Activated CD4-positive, alpha-beta T cell treated with anti-CD3 and anti-CD28 coated beads, Interleukin-2, amount 50 U/mL, for 16 hours (primary cell): ENCODE data around the gene CAVIN1.
"Not testable (repeated sequence)": the region's sequence is repeated elsewhere in the genome, so short reads cannot be mapped to it uniquely, and the experiment has no call there.

Source experiments
- DNase-seq: peaks from one replicate; pipeline ENCODE4 v3.0.0-alpha.2; 2020

CAVIN1 gene

GRCh38 chr17:42429726-42430447, 6.8 kb upstream of the CAVIN1 start:
- no peak for DNase-seq

GRCh38 chr17:42428141-42428944, 5.3 kb upstream of the CAVIN1 start:
- peak; percentile 37 for DNase-seq

- DNase-seq: no peak
These were observed 2.0 kb upstream of the CAVIN1 start for GRCh38 chr17:42424991-42425610.

GRCh38 chr17:42423766-42424165, 710 bp upstream of the CAVIN1 start:
- no peak for DNase-seq

GRCh38 chr17:42422412-42422957, 571 bp downstream of the CAVIN1 start:
- DNase-seq: peak; percentile 8

GRCh38 chr17:42421507-42422338, 1.3 kb downstream of the CAVIN1 start:
- no peak for DNase-seq

- DNase-seq: no peak
These were observed 1.9 kb downstream of the CAVIN1 start for GRCh38 chr17:42421136-42421506.

GRCh38 chr17:42417981-42418380, 5.1 kb downstream of the CAVIN1 start:
- DNase-seq: not testable (repeated sequence)

GRCh38 chr17:42414704-42415409, 8.2 kb downstream of the CAVIN1 start:
- peak; percentile 29 for DNase-seq

- DNase-seq: no peak
These were observed 9.5 kb downstream of the CAVIN1 start for GRCh38 chr17:42413464-42414040.

GRCh38 chr17:42411905-42412679, 11.0 kb downstream of the CAVIN1 start:
- DNase-seq: no peak

- no peak for DNase-seq
These were observed 11.7 kb downstream of the CAVIN1 start for GRCh38 chr17:42411361-42411760.

- DNase-seq: no peak
These were observed 12.8 kb downstream of the CAVIN1 start for GRCh38 chr17:42410319-42410685.

- DNase-seq: no peak
These were observed 13.3 kb downstream of the CAVIN1 start for GRCh38 chr17:42409523-42410318.

- no peak for DNase-seq
These were observed 15.0 kb downstream of the CAVIN1 start for GRCh38 chr17:42408061-42408460.

- DNase-seq: peak; percentile 68
These were observed 15.7 kb downstream of the CAVIN1 start for GRCh38 chr17:42407289-42407836.

GRCh38 chr17:42406615-42407288, 16.3 kb downstream of the CAVIN1 start:
- no peak for DNase-seq

GRCh38 chr17:42405963-42406495, 17.0 kb downstream of the CAVIN1 start:
- peak; percentile 81 for DNase-seq

- no peak for DNase-seq
These were observed 18.0 kb downstream of the CAVIN1 start for GRCh38 chr17:42405076-42405475.
